Lower leg skin (tissue), 3 donors: ENCODE measurements around the gene THSD4.
"Not testable (repeated sequence)": the region's sequence is repeated elsewhere in the genome, so short reads cannot be mapped to it uniquely, and the experiment has no call there.

Source experiments
- POLR2A ChIP-seq, 2 donors: fragments of 450-650 bp; IDR thresholded peaks; one replicate each; pipeline ENCODE4 v1.6.1; 2016 to 2017; ENCODE audit warnings: antibody characterized with exemption in 2 of 2, mild to moderate bottlenecking in 1 of 2, moderate library complexity in 1 of 2
- TF ChIP-seq, protein P1 (sequence below), 3 donors: fragments of 450-650 bp; IDR thresholded peaks; one replicate each; pipeline ENCODE4 v1.5.1; 2016; ENCODE audit warnings: antibody characterized with exemption in 3 of 3, mild to moderate bottlenecking in 3 of 3, moderate library complexity in 2 of 3

DNA sequence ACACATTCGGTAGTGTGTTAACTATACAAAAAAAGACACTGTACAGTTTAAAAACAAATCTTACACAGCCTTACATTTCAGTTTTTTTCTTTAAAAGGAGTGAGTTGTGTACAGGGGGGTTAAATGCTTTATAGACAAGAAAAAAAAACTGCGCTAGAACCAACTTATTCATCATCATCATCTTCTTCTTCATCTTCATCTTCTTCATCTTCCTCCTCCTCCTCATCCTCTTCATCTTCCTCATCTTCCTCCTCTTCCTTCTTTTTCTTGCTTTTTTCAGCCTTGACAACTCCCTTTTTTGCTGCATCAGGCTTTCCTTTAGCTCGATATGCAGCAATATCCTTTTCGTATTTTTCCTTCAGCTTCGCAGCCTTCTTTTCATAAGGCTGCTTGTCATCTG, 49.3 kb downstream of the THSD4 start:
- TF ChIP-seq, protein P1, sequence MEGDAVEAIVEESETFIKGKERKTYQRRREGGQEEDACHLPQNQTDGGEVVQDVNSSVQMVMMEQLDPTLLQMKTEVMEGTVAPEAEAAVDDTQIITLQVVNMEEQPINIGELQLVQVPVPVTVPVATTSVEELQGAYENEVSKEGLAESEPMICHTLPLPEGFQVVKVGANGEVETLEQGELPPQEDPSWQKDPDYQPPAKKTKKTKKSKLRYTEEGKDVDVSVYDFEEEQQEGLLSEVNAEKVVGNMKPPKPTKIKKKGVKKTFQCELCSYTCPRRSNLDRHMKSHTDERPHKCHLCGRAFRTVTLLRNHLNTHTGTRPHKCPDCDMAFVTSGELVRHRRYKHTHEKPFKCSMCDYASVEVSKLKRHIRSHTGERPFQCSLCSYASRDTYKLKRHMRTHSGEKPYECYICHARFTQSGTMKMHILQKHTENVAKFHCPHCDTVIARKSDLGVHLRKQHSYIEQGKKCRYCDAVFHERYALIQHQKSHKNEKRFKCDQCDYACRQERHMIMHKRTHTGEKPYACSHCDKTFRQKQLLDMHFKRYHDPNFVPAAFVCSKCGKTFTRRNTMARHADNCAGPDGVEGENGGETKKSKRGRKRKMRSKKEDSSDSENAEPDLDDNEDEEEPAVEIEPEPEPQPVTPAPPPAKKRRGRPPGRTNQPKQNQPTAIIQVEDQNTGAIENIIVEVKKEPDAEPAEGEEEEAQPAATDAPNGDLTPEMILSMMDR (IDR thresholded peaks at IDR 0.05), result not testable (repeated sequence)
- not testable (repeated sequence) for TF ChIP-seq POLR2A (IDR thresholded peaks at IDR 0.05)
